Aorta (tissue), 5 donors: Measurements from ENCODE around the gene DPP6. TPM values are rescaled to one million over a fixed set of nuclear protein-coding genes. Genes with fewer than 3 reads are reported as not detected.

Experiments
- ATAC-seq: fragments of 200-7000 bp; cut with Tn5 transposase; one replicate; pipeline ENCODE4 v1.9.1; 2022; ENCODE audit warnings: moderate library complexity; ENCODE audit not compliant: low FRiP score
- DNase-seq, 2 donors: peaks; one replicate each; pipeline ENCODE4 v3.0.0-alpha.2; 2020
- H3K27ac ChIP-seq, 2 donors: one replicate each; pipeline ENCODE4 v1.5.1; 2013; ENCODE audit warnings: low read length in 2 of 2, mild to moderate bottlenecking in 2 of 2, moderate library complexity in 2 of 2, control low read depth in 1 of 2, inconsistent platforms in 1 of 2, low read depth in 1 of 2
- H3K27me3 ChIP-seq, 2 donors: one replicate each; pipeline ENCODE4 v1.6.1; 2013; ENCODE audit warnings: control low read depth in 1 of 2, low read length in 1 of 2, mild to moderate bottlenecking in 1 of 2, moderate library complexity in 1 of 2; ENCODE audit not compliant: insufficient read depth in 2 of 2, control insufficient read depth in 1 of 2
- H3K36me3 ChIP-seq, 2 donors: one replicate each; pipeline ENCODE4 v1.6.1; 2013; ENCODE audit warnings: control low read depth in 1 of 2, low read length in 1 of 2, mild to moderate bottlenecking in 1 of 2; ENCODE audit not compliant: insufficient read depth in 2 of 2, control insufficient read depth in 1 of 2
- H3K4me1 ChIP-seq, 2 donors: one replicate each; pipeline ENCODE4 v1.6.1; 2013; ENCODE audit warnings: low read length in 2 of 2, control low read depth in 1 of 2, mild to moderate bottlenecking in 1 of 2, moderate library complexity in 1 of 2; ENCODE audit not compliant: insufficient read depth in 2 of 2, control insufficient read depth in 1 of 2
- H3K4me3 ChIP-seq, 2 donors: one replicate each; pipeline ENCODE4 v1.5.1; 2013; ENCODE audit warnings: low read length in 2 of 2, control low read depth in 1 of 2, mild to moderate bottlenecking in 1 of 2
- H3K9me3 ChIP-seq: one replicate; pipeline ENCODE4 v1.6.1; 2013; ENCODE audit warnings: mild to moderate bottlenecking, low read length; ENCODE audit not compliant: control insufficient read depth
- WGBS, 2 donors: extraction: QIAGEN DNeasy Blood & Tissue Kit; methylation state at CpG; one replicate each; pipeline ENCODE4 v1.1.7; 2013; 5-methylcytosine and 5-hydroxymethylcytosine counted together
- intact Hi-C, 2 donors: fragments of 100-400 bp; cut with DNase I; formaldehyde crosslinking; loops; one replicate each; pipeline versions ENCODE4 v1.14.2 to v1.15.0; 2022
- polyA plus RNA-seq, 2 donors: library from polyadenylated mRNA; stranded (reverse); fragments of 200-250 nt; gene quantifications; one replicate each; pipeline ENCODE4 v1.2.3, GENCODE V29; 2013
- total RNA-seq, 2 donors: library from RNA; stranded (reverse); fragmentation: NEBNext Ultra II Directional; extraction: Animal tissue kit (Norgen Biotek cat#: 25700); gene quantifications; one replicate each; pipeline ENCODE4 v1.2.1, GENCODE V29; 2021
- donor health status: healthy with polysubstance abuse.
- donor health status: Bipolar disorder and iron deficiency.
- donor health status: DM: no; HTN: no; CAD: no.
- donor health status: DM: no; HTN: no; CAD: no.
- donor health status: DM: yes; HTN: yes; CAD: no.

Gene DPP6
- total and polyA plus RNA-seq, 4 donors: 0.69 TPM; not detected in 3

DNA sequence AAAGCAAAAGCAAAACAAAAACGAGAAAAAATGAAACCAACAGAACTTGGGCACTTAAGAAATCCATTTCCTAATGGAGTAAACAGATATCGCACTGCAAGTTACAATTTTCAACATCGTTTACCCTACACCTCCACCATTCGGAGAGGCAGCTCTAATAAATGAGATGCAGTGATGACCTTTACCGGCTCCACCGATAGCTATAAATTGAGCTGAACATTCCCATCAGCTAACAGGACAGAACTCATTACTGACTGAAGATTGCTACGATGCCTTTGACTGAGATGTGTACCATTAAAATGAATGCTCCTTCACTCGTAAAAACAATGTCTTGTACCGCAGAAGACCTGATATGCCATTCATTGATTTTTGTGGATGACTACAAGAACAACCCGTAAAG lies 465.6 kb downstream of the DPP6 start:
- no peaks in the 10 kb centered on the region for H3K4me1 ChIP-seq

DNA sequence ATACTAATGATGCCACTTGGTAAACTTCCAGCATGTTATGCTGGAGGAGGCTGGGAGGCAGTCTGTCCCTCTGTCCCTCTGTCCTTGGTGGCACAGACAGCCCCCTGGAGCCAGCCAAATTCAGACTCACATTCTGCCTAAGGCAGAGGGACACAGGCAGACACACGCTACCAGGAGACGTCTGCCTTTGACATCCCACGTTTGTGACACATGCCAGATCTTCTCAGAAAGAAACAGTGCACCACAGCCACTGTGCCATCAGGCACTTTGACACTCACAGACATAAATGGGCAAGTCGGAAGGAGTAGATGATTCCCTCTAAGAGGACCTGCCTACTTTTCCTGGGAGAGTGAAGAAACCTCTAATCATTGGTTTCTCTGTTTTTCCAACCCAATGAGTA lies 467.0 kb downstream of the DPP6 start:
- no peaks in the 10 kb centered on the region for H3K27me3 ChIP-seq
- H3K4me3 ChIP-seq: no peak overlapping the region
- no peak overlapping the region for H3K27ac ChIP-seq
- no peaks in the 10 kb centered on the region for H3K36me3 ChIP-seq
- H3K9me3 ChIP-seq: peaks cover 2% of the 10 kb centered on the region
- H3K4me1 ChIP-seq: no peaks in the 10 kb centered on the region
- intact Hi-C loops: no loop called here
- ATAC-seq: no peak
- no peak for DNase-seq
- WGBS, 2 donors: 69 to 70% methylated on average over 4 of the region's 4 CpGs

More for the DNA sequence above, 465.6 kb downstream of the DPP6 start:
- H3K4me3 ChIP-seq: no peak overlapping the region
- ATAC-seq: no peak
- DNase-seq: no peak
- no peak overlapping the region for H3K27ac ChIP-seq
- WGBS, 2 donors: 80 to 84% methylated on average over 10 of the region's 10 CpGs
- no peaks in the 10 kb centered on the region for H3K36me3 ChIP-seq
- no peaks in the 10 kb centered on the region for H3K27me3 ChIP-seq
- peaks cover under 1% of the 10 kb centered on the region for H3K9me3 ChIP-seq
- intact Hi-C loops: no loop called here

DNA sequence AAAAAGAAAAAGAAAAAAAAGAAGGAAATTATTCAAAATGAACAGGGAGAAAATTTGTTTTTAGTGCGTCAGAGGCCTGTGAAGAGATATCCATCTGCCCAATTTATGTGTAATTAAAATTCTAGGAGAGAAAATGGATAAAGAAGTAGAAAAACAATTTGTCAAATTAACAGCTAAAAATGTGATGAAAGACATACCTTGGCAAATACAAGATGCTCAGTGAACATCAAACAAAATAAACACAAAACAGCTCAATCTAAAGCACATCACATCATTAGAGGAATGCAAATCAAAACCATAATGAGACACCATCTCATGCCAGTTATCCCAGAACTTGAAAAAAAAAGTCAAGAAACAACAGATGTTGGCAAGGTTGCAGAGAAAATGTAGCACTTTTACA lies 477.9 kb downstream of the DPP6 start:
- peaks cover 0 to 2% of the 10 kb centered on the region in 2 donors for H3K27me3 ChIP-seq
- intact Hi-C loops: no loop called here
- ATAC-seq (no peak), DNase-seq (no peak)
- no peak overlapping the region for H3K27ac ChIP-seq
- no peak overlapping the region for H3K4me3 ChIP-seq
- WGBS, 2 donors: 93 to 95% methylated on average over 1 of the region's 1 CpG
- H3K9me3 ChIP-seq: no peaks in the 10 kb centered on the region
- H3K4me1 ChIP-seq: no peaks in the 10 kb centered on the region
- no peaks in the 10 kb centered on the region for H3K36me3 ChIP-seq

DNA sequence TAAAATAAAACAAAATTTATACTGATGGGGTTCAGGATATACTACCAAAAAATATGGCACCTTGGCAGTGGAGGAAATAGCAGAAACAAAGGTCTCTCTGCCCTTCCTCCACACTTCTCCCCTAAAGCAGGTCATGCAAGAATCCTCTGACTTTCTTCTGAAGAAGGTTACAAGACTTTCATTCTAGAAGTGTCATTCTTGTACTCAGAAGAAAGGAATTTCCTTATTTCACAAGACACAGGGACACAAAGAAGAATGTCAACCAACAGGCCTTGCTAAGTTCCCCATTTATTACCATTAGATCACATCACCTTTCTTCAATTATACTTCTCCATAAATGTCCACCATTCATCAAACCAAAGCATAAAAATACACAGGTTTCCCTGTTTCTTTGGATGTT lies 480.6 kb downstream of the DPP6 start:
- no peaks in the 10 kb centered on the region for H3K9me3 ChIP-seq
- ATAC-seq (no peak), DNase-seq (no peak)
- H3K4me3 ChIP-seq: no peak overlapping the region
- intact Hi-C loops: no loop called here
- no peaks in the 10 kb centered on the region for H3K36me3 ChIP-seq
- peaks cover 0 to 2% of the 10 kb centered on the region in 2 donors for H3K27me3 ChIP-seq
- H3K27ac ChIP-seq: no peak overlapping the region
- H3K4me1 ChIP-seq: no peaks in the 10 kb centered on the region

DNA sequence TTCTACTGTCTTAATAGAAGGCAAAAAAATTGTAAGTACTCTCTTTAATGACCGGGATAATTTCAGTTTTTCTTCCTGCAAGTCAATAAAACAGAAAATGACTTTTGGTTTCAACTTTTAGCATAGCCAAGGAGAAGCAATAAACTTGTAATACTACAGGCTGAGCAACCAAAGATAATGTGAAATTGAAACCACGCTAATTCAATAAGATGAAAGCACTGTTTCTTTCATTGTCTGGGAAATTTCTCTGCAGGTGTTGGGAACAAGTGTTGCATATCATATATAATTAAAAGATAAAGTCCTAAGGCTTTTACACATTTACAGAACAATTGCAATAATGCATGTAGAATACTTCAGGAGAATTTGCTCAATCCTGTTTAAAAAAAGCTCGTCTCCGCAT lies 488.4 kb downstream of the DPP6 start:
- Histone ChIP-seq H3K4me1 (no peaks in the 10 kb centered on the region), H3K36me3 (no peaks in the 10 kb centered on the region), H3K27me3 (no peaks in the 10 kb centered on the region), H3K4me3 (no peak overlapping the region), H3K9me3 (no peaks in the 10 kb centered on the region), H3K27ac (no peak overlapping the region)
- no peak for DNase-seq
- intact Hi-C loops: no loop called here
- WGBS, 2 donors: 86 to 89% methylated on average over 4 of the region's 4 CpGs
- ATAC-seq: no peak

DNA sequence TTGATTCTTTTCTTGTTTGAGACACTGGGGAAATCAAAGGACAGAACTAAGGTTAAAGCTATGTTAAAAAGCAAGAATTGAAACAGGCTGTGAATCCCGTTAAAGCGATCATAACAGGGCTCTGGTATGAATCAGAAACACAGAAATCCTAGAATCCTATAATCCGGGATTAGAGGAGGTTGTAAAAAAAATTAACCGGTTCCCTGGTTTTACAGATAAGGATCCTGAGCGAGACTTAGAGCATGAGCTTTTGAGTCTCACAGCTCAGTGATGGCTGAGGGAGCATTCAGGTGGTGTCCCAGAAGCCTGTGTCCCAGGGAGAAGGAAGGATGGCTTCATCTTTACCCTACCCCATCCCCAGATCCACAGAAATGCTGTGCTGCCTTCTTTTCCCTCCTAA lies 489.4 kb downstream of the DPP6 start:
- Histone ChIP-seq H3K9me3 (no peaks in the 10 kb centered on the region), H3K27ac (no peak overlapping the region), H3K4me3 (no peak overlapping the region), H3K36me3 (no peaks in the 10 kb centered on the region), H3K4me1 (no peaks in the 10 kb centered on the region), H3K27me3 (no peaks in the 10 kb centered on the region)
- DNase-seq: no peak
- intact Hi-C loops: no loop called here
- WGBS, 2 donors: 83 to 86% methylated on average over 5 of the region's 5 CpGs
- no peak for ATAC-seq

DNA sequence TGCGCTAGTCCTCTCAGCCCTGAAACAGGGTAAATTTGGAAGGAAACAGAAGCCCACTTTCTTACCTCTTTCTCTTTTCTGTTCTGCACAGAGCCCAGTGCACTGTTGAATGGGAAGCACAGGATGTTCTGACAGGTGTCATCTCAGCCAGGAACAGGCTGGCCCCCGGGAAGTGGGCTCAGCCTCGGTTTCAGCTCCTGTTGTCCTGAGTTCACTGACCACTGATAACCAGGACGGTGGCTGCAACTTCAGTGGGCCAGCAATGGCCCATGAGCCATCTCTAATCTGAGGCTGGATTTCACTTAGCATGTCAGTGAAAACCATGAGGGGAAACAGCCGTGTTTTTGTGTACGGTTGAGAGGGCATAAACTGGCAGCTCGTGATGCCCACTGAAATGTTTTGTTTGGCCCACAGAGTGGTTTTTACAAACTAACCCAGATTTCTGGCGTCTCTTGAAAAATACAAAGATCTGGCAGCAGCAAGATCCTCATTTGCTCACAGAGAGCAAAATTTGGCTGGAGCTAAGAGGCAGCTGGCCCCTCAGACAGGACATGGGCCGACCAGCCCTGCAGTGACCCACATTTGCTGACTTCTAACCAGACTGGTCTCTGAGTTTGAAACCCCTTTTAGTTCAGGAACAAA lies 494.9 kb downstream of the DPP6 start:
- intact Hi-C loops: no loop called here
- Histone ChIP-seq H3K4me3 (no peak overlapping the region), H3K9me3 (no peaks in the 10 kb centered on the region), H3K27me3 (no peaks in the 10 kb centered on the region), H3K36me3 (no peaks in the 10 kb centered on the region), H3K4me1 (no peaks in the 10 kb centered on the region), H3K27ac (no peak overlapping the region)
- no peak for DNase-seq
- WGBS, 2 donors: 45 to 49% methylated on average over 9 of the region's 9 CpGs
- no peak for ATAC-seq

DNA sequence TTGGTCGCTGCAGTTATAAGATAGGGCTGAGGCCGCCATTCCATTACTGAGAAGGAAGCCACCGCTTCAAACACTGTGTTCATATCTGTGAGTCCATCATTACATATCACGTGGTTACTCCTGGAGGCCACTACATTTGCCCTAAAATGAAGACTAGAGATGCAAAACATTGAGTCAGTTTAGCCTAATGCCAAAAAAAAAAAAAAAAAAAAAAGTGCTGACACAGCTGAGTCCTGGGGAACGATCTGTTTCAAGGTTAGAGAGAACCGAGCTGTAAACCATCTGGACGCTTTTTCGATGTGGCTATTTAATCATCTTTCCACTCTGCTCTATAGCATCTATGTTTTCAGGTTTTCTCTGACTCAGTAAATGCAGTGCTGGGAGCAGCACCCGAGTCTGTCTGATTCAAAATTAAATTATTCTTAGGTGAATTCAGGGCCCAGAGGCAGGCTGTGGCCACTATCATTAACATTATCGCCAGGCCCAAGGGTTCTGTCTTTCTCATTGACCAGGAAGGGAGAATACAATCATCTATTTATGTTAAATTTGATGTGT lies 501.6 kb downstream of the DPP6 start:
- no peaks in the 10 kb centered on the region for H3K27me3 ChIP-seq
- WGBS, 2 donors: 83 to 84% methylated on average over 10 of the region's 10 CpGs

DNA sequence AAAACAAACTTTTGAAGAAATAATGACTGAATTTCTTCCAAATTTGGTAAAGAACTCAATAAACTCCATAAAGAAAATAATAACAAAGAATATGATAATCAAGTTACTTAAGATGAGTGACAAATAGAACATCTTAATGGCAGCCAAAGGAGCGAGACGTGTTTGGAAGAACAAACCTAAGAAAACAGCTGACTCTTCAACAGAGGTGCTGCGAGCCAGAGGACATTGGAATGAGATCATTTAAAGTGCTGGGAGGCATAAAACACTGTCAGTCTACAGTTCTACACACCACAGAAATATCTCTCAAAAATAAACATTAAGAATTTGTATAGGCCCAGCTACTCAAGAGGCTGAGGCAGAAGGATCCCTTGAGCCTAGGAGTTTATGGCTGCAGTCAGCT lies 507.3 kb downstream of the DPP6 start:
- no peaks in the 10 kb centered on the region for H3K9me3 ChIP-seq
- no peak overlapping the region for H3K27ac ChIP-seq
- 80 to 81% methylated on average over 3 of the region's 3 CpGs for WGBS, 2 donors
- H3K4me1 ChIP-seq: no peaks in the 10 kb centered on the region
- no peaks in the 10 kb centered on the region for H3K36me3 ChIP-seq
- intact Hi-C loops: no loop called here
- ATAC-seq (no peak), DNase-seq (no peak)
- H3K27me3 ChIP-seq: no peaks in the 10 kb centered on the region
- H3K4me3 ChIP-seq: no peak overlapping the region

More for the DNA sequence above, 501.6 kb downstream of the DPP6 start:
- H3K4me3 ChIP-seq: no peak overlapping the region
- ATAC-seq (no peak), DNase-seq (no peak)
- H3K9me3 ChIP-seq: no peaks in the 10 kb centered on the region
- no peaks in the 10 kb centered on the region for H3K36me3 ChIP-seq
- no peaks in the 10 kb centered on the region for H3K4me1 ChIP-seq
- H3K27ac ChIP-seq: no peak overlapping the region
- intact Hi-C loops: no loop called here
